Natural killer cell (primary cell): ENCODE results near the gene RUNX2. TPM values are rescaled to one million over a fixed set of nuclear protein-coding genes. Genes with fewer than 3 reads are reported as not detected.
"Not testable (repeated sequence)": the region's sequence is repeated elsewhere in the genome, so short reads cannot be mapped to it uniquely, and the experiment has no call there.

Experiments
- ATAC-seq, 3 donors: fragments of 150-1000 bp in 2 of 3; fragments of 200-7000 bp in 1 of 3; cut with Tn5 transposase; 1 replicate in 1 of 3; 2 replicates in 2 of 3; pipeline ENCODE4 v1.10.0; 2021; ENCODE audit warnings: mild to moderate bottlenecking in 2 of 3, moderate library complexity in 2 of 3
- DNase-seq, 2 donors: peaks; one replicate each; pipeline versions ENCODE4 v3.0.0 to v3.0.0-alpha.2; 2013 to 2021; ENCODE audit warnings: mixed read lengths in 1 of 2
- H3K27ac ChIP-seq: one replicate; pipeline ENCODE4 v1.5.1; 2013; ENCODE audit warnings: mild to moderate bottlenecking, low read length
- H3K27me3 ChIP-seq: one replicate; pipeline ENCODE4 v1.6.1; 2013; ENCODE audit warnings: low read length; ENCODE audit not compliant: control insufficient read depth, insufficient read depth
- H3K36me3 ChIP-seq: one replicate; pipeline ENCODE4 v1.6.1; 2013; ENCODE audit warnings: low read length; ENCODE audit not compliant: control insufficient read depth, insufficient read depth
- H3K4me1 ChIP-seq: one replicate; pipeline ENCODE4 v1.6.1; 2013; ENCODE audit warnings: low read length; ENCODE audit not compliant: control insufficient read depth, insufficient read depth
- H3K4me3 ChIP-seq: one replicate; pipeline ENCODE4 v1.5.1; 2013; ENCODE audit warnings: low read length
- H3K9me3 ChIP-seq: one replicate; pipeline ENCODE4 v1.6.1; 2013; ENCODE audit warnings: low read length; ENCODE audit not compliant: control insufficient read depth, insufficient read depth
- H3K27ac Mint-ChIP-seq, 2 donors: one replicate each; pipeline ENCODE4 v1.8.0; 2022; ENCODE audit warnings: mild to moderate bottlenecking in 2 of 2, mixed read lengths in 2 of 2, moderate library complexity in 1 of 2
- H3K27me3 Mint-ChIP-seq, 2 donors: one replicate each; pipeline ENCODE4 v1.8.0; 2022; ENCODE audit warnings: low read depth in 2 of 2, mixed read lengths in 2 of 2
- H3K36me3 Mint-ChIP-seq: one replicate; pipeline ENCODE4 v1.8.0; 2022; ENCODE audit warnings: mixed read lengths
- H3K4me1 Mint-ChIP-seq, 2 donors: one replicate each; pipeline ENCODE4 v1.8.0; 2022; ENCODE audit warnings: mixed read lengths in 2 of 2
- H3K4me3 Mint-ChIP-seq: one replicate; pipeline ENCODE4 v1.8.0; 2022; ENCODE audit warnings: mild to moderate bottlenecking, moderate library complexity, mixed read lengths
- H3K9me3 Mint-ChIP-seq, 2 donors: one replicate each; pipeline ENCODE4 v1.8.0; 2022; ENCODE audit warnings: mixed read lengths in 2 of 2
- WGBS: methylation state at CpG from one replicate; pipeline ENCODE4 v1.1.7; 2013; ENCODE audit warnings: missing lambda C conversion rate; ENCODE audit not compliant: insufficient coverage; 5-methylcytosine and 5-hydroxymethylcytosine counted together
- intact Hi-C: fragments of 100-400 bp; cut with micrococcal nuclease; formaldehyde crosslinking; loops from one replicate; pipeline ENCODE4 v1.14.2; 2022
- total RNA-seq, 4 donors: library from RNA; stranded (reverse); fragments of 120-200 nt in 1 of 4; gene quantifications; one replicate each; pipeline versions ENCODE4 v1.2.3 to v1.2.4, GENCODE V29; 2013 to 2022
- TF ChIP-seq, protein P1 (sequence below): fragments of 200-600 bp; IDR thresholded peaks from one replicate; pipeline ENCODE4 v1.8.0; 2022; ENCODE audit warnings: antibody characterized with exemption

RUNX2 gene
- total RNA-seq, 3 donors from 2014 or later (not counting 1 experiment from before 2014, with no cell fraction given) = 5.0 to 19.2 (median 7.0) TPM

DNA sequence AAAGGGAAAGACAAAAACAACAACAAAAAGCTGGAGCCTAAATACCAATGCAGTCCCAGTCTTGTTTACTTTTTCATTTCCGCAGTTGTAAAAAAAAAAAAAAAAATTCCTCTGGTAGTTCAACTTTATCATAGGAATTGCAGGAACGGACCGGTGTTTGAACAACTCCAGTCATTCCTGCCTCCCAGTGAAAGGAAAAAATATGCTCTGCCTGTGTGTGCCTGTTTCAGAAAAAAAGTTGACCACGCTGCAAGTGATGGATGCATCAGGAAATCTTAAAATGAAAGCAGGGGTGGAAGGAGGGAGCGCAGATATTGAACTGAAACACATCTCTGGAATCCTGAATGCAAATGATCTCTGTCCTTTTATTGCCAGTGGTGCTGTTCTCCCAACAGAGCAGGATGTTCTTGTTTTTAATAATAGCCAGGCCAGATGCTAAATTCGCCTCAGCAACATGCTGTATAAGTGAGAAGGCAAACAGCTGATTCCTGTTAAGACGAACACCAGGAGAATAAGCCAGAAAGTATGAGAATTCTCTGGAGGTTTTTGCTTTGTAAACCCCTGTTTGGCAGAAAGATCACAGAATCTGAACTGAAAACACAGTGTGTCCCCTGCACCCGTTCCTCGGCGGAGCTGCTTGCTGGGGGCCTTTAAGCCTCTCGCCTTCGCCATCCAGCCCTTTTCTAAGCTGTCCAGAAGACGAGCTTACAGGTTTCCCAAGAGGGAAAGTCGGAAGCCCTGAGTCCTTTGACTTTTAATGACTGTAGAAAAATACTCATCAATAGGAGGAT lies 228.0 kb downstream of the RUNX2 start:
- H3K4me3 ChIP-seq = no peak overlapping the region
- no peaks in the 10 kb centered on the region for H3K27me3 ChIP-seq
- no peaks in the 10 kb centered on the region for H3K36me3 ChIP-seq
- TF ChIP-seq, protein P1, sequence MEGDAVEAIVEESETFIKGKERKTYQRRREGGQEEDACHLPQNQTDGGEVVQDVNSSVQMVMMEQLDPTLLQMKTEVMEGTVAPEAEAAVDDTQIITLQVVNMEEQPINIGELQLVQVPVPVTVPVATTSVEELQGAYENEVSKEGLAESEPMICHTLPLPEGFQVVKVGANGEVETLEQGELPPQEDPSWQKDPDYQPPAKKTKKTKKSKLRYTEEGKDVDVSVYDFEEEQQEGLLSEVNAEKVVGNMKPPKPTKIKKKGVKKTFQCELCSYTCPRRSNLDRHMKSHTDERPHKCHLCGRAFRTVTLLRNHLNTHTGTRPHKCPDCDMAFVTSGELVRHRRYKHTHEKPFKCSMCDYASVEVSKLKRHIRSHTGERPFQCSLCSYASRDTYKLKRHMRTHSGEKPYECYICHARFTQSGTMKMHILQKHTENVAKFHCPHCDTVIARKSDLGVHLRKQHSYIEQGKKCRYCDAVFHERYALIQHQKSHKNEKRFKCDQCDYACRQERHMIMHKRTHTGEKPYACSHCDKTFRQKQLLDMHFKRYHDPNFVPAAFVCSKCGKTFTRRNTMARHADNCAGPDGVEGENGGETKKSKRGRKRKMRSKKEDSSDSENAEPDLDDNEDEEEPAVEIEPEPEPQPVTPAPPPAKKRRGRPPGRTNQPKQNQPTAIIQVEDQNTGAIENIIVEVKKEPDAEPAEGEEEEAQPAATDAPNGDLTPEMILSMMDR = no peak
- H3K4me1 ChIP-seq = no peaks in the 10 kb centered on the region
- no peak for ATAC-seq
- no peak overlapping the region for H3K27ac ChIP-seq
- Mint-ChIP-seq H3K27ac (no peak overlapping the region), H3K9me3 (no peaks in the 10 kb centered on the region), H3K4me3 (no peak overlapping the region), H3K4me1 (peaks cover 0 to 5% of the 10 kb centered on the region in 2 donors), H3K27me3 (no peaks in the 10 kb centered on the region), H3K36me3 (no peaks in the 10 kb centered on the region)
- H3K9me3 ChIP-seq = no peaks in the 10 kb centered on the region
- 87% methylated on average over 14 of the region's 14 CpGs for WGBS
- intact Hi-C loops = no loop called here
- no peak for DNase-seq

DNA sequence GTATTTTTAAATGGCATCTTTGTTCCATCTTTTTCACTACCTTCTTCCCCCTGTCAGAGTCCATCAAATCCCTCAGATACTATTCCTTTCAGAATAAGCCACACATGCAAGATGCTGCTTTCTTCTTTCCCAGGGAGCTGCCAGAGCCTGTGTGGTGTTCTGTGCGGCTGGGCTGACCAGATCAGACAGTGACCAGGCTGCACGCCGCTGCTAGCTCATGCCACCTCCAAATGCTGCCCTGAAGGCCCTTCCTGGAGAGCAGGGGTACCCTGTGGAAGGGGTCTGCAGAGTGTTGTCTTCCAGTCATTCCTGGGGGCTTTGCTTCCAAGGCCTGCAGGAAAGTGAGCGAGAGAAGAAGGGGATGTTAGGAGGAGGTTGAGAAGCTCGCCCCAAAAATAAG lies 228.7 kb downstream of the RUNX2 start:
- ATAC-seq (no peak), DNase-seq (no peak)
- H3K4me1 ChIP-seq = no peaks in the 10 kb centered on the region
- Mint-ChIP-seq H3K4me3 (no peak overlapping the region), H3K27me3 (no peaks in the 10 kb centered on the region), H3K9me3 (no peaks in the 10 kb centered on the region), H3K4me1 (peaks cover 0 to 5% of the 10 kb centered on the region in 2 donors), H3K27ac (no peak overlapping the region), H3K36me3 (no peaks in the 10 kb centered on the region)
- H3K4me3 ChIP-seq = no peak overlapping the region
- WGBS = 95% methylated on average over 4 of the region's 5 CpGs
- no peak overlapping the region for H3K27ac ChIP-seq
- H3K36me3 ChIP-seq = no peaks in the 10 kb centered on the region
- H3K9me3 ChIP-seq = no peaks in the 10 kb centered on the region
- intact Hi-C loops = no loop called here
- TF ChIP-seq, protein P1 = no peak
- H3K27me3 ChIP-seq = no peaks in the 10 kb centered on the region

DNA sequence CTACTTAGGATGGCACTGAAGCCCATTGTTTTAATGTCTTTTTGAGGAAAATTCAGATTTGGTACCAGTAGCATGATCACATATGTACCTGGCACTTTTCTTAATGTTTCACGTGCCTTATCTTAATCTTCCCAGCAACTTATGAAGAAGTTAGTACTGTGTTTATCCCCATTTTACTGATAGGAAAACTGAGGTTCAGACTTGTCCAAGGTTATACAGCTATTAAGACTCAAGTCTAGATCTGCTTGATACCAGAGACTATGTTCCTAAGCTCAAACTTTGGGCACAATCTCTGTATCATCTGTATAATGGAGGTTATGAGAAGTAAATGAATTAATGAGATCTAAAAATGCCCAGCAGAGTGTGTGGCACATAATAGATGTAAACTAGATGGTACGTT lies 229.3 kb downstream of the RUNX2 start:
- no peak for DNase-seq
- intact Hi-C loops = no loop called here
- TF ChIP-seq, protein P1 = no peak
- Mint-ChIP-seq H3K4me3 (no peak overlapping the region), H3K36me3 (no peaks in the 10 kb centered on the region), H3K4me1 (peaks cover 0 to 5% of the 10 kb centered on the region in 2 donors), H3K27me3 (no peaks in the 10 kb centered on the region), H3K9me3 (no peaks in the 10 kb centered on the region), H3K27ac (no peak overlapping the region)
- Histone ChIP-seq H3K27ac (no peak overlapping the region), H3K4me3 (no peak overlapping the region), H3K4me1 (no peaks in the 10 kb centered on the region), H3K27me3 (no peaks in the 10 kb centered on the region), H3K9me3 (no peaks in the 10 kb centered on the region), H3K36me3 (no peaks in the 10 kb centered on the region)
- 94% methylated on average over 1 of the region's 2 CpGs for WGBS
- no peak for ATAC-seq

DNA sequence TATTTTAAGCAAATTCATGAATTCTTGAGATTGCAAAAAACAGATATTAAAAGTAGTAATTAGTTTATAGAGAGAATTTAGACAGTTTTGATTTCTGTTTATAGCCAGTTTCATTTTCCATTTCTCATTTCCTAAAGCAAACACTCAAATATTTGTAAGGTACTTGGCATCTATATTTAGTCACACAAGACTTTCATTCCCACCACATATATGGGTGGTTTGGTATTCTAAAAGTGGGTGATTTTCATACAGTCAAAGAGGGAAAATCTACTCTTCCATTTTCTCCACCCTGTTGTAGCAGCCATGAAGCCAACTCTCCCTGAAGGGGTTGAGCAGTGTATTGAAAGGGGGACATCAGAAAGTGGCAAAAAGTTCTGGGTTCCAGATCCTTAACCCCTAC lies 230.7 kb downstream of the RUNX2 start:
- H3K4me3 Mint-ChIP-seq = no peak overlapping the region
- no peak overlapping the region for H3K4me3 ChIP-seq

DNA sequence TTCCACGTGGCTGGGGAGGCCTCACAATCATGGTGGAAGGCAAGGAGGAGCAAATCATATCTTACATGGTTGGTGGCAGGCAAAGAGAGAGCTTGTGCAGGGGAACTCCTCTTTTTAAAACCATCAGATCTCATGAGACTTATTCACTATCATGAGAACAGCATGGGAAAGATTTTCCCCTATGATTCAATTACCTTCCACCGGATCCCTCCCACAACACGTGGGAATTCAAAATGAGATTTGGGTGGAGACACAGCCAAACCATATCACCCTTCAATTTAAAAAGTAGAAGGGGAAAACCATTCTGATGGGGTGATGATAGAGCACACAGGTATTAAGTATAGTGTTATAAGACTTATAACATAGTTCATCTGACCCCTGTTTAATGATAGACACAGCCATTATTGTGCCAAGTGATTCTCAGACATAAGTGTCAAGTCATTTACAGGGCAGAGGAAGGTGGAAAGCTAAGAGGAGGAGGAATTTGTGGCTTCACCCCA lies 232.2 kb downstream of the RUNX2 start:
- H3K27me3 Mint-ChIP-seq, intact Hi-C loops: not testable (repeated sequence)

More for the DNA sequence above, 230.7 kb downstream of the RUNX2 start:
- Histone ChIP-seq H3K36me3 (no peaks in the 10 kb centered on the region), H3K27me3 (no peaks in the 10 kb centered on the region), H3K27ac (no peak overlapping the region), H3K9me3 (no peaks in the 10 kb centered on the region), H3K4me1 (no peaks in the 10 kb centered on the region)
- Mint-ChIP-seq H3K9me3 (no peaks in the 10 kb centered on the region), H3K4me1 (peaks cover 0 to 2% of the 10 kb centered on the region in 2 donors), H3K27ac (no peak overlapping the region), H3K36me3 (no peaks in the 10 kb centered on the region), H3K27me3 (no peaks in the 10 kb centered on the region)
- TF ChIP-seq, protein P1 = no peak
- DNase-seq = no peak
- intact Hi-C loops = no loop called here
- no peak for ATAC-seq

More for the DNA sequence above, 232.2 kb downstream of the RUNX2 start:
- H3K27ac ChIP-seq, DNase-seq, H3K4me3 Mint-ChIP-seq, H3K9me3 ChIP-seq, H3K36me3 ChIP-seq, H3K4me1 Mint-ChIP-seq, H3K27me3 ChIP-seq, H3K4me3 ChIP-seq, H3K4me1 ChIP-seq, ATAC-seq, H3K27ac Mint-ChIP-seq, H3K36me3 Mint-ChIP-seq, H3K9me3 Mint-ChIP-seq: not testable (repeated sequence)
- 86% methylated on average over 2 of the region's 3 CpGs for WGBS
